ENCODE measurements around the gene LHX3. TPM values are rescaled to one million over a fixed set of nuclear protein-coding genes. Genes with fewer than 3 reads are reported as not detected.

The LHX3 gene
- polyA plus RNA-seq, 1 donor from 2014 or later = not detected

DNA sequence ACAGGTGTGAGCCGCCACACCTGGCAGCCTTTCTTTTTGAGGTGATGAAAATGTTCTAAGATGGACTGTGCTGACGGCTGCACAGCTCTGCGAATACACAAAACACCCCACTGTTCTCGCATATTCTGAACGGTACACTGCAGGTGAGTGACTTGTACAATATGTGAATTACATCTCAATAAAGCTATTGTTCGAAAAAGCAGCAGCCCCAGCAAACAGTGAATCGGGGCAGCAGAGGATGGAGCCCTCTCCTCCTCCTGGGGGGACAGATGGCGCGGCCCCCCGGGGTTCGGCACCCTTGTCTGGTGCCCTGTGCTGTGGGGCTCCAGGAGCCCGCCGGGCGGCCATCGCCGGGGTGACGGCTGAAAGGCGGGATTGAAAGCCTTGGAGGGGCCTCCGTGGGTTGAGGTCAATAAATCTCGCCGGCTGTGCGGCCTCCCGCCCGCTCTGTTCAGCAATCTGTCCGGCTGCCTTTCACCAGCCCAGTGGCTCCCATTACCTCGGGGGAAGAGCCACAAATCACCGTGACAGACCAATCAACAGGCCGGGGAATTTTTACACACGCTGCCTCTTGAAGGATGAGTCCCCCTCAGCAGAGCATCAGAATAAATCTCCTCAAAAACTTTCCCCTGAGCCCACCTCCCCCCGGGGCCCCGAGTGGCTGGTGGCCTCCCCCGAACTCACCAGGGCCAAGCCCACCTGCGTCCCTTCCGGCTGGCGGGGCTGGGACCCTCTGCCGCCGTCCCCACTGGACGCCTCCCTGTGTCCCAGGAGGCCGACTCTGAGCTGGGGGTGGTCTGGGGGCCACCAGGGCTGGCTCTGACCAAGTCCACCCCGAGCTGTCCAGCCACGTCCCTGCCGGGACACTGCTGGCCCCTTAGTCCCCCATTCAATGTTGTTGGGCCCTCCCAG lies 48.5 kb downstream of the LHX3 start:
- no peaks in the 10 kb centered on the region for H3K27me3 ChIP-seq (ENCODE audit: insufficient read depth, low read depth, low read length)
- H3K9ac ChIP-seq (ENCODE audit: low read length) = no peak overlapping the region
- no peak overlapping the region for H3K27ac ChIP-seq (ENCODE audit: low read length)
- H3K9me3 ChIP-seq (ENCODE audit: low read length) = no peaks in the 10 kb centered on the region
- no peaks in the 10 kb centered on the region for H3K9me2 ChIP-seq (ENCODE audit: insufficient read depth, low read length)
- no peaks in the 10 kb centered on the region for H3F3A ChIP-seq (ENCODE audit: insufficient read depth, low read length, poor library complexity, severe bottlenecking)
- no peaks in the 10 kb centered on the region for H3K36me3 ChIP-seq (ENCODE audit: insufficient read depth, low read length)
- no peak overlapping the region for H3K4me2 ChIP-seq (ENCODE audit: low read length)
- no peaks in the 10 kb centered on the region for H3K79me2 ChIP-seq (replicated peaks; ENCODE audit: insufficient read depth, low read length)
- H3K4me3 ChIP-seq (ENCODE audit: low read length) = no peak overlapping the region
- H4K20me1 ChIP-seq (ENCODE audit: insufficient read depth) = no peaks in the 10 kb centered on the region
- no peak for TF ChIP-seq EZH2 (IDR thresholded peaks at IDR 0.05; ENCODE audit: borderline replicate concordance, insufficient read depth, low read length, poor library complexity, severe bottlenecking)
- no peak for TF ChIP-seq MXI1 (conservative IDR thresholded peaks at IDR 0.05; ENCODE audit: poor library complexity, severe bottlenecking)
- no peak for TF ChIP-seq TAF1 (IDR thresholded peaks at IDR 0.05; ENCODE audit: low read depth)
- no peak for TF ChIP-seq RAD21 (conservative IDR thresholded peaks at IDR 0.05)
- TF ChIP-seq, protein P1, sequence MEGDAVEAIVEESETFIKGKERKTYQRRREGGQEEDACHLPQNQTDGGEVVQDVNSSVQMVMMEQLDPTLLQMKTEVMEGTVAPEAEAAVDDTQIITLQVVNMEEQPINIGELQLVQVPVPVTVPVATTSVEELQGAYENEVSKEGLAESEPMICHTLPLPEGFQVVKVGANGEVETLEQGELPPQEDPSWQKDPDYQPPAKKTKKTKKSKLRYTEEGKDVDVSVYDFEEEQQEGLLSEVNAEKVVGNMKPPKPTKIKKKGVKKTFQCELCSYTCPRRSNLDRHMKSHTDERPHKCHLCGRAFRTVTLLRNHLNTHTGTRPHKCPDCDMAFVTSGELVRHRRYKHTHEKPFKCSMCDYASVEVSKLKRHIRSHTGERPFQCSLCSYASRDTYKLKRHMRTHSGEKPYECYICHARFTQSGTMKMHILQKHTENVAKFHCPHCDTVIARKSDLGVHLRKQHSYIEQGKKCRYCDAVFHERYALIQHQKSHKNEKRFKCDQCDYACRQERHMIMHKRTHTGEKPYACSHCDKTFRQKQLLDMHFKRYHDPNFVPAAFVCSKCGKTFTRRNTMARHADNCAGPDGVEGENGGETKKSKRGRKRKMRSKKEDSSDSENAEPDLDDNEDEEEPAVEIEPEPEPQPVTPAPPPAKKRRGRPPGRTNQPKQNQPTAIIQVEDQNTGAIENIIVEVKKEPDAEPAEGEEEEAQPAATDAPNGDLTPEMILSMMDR (IDR thresholded peaks at IDR 0.05; ENCODE audit: poor library complexity, severe bottlenecking) = no peak
- TF ChIP-seq, protein P2, sequence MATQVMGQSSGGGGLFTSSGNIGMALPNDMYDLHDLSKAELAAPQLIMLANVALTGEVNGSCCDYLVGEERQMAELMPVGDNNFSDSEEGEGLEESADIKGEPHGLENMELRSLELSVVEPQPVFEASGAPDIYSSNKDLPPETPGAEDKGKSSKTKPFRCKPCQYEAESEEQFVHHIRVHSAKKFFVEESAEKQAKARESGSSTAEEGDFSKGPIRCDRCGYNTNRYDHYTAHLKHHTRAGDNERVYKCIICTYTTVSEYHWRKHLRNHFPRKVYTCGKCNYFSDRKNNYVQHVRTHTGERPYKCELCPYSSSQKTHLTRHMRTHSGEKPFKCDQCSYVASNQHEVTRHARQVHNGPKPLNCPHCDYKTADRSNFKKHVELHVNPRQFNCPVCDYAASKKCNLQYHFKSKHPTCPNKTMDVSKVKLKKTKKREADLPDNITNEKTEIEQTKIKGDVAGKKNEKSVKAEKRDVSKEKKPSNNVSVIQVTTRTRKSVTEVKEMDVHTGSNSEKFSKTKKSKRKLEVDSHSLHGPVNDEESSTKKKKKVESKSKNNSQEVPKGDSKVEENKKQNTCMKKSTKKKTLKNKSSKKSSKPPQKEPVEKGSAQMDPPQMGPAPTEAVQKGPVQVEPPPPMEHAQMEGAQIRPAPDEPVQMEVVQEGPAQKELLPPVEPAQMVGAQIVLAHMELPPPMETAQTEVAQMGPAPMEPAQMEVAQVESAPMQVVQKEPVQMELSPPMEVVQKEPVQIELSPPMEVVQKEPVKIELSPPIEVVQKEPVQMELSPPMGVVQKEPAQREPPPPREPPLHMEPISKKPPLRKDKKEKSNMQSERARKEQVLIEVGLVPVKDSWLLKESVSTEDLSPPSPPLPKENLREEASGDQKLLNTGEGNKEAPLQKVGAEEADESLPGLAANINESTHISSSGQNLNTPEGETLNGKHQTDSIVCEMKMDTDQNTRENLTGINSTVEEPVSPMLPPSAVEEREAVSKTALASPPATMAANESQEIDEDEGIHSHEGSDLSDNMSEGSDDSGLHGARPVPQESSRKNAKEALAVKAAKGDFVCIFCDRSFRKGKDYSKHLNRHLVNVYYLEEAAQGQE (IDR thresholded peaks at IDR 0.05; ENCODE audit: borderline replicate concordance) = no peak
- TF ChIP-seq EP300 (conservative IDR thresholded peaks at IDR 0.05; ENCODE audit: poor library complexity, severe bottlenecking) = no peak
- no peak for TF ChIP-seq SMC3 (conservative IDR thresholded peaks at IDR 0.05; ENCODE audit: poor library complexity)
- TF ChIP-seq POLR2AphosphoS5 (IDR thresholded peaks at IDR 0.05) = no peak
- H2AFZ ChIP-seq (ENCODE audit: low read depth, low read length) = no peak overlapping the region

DNA sequence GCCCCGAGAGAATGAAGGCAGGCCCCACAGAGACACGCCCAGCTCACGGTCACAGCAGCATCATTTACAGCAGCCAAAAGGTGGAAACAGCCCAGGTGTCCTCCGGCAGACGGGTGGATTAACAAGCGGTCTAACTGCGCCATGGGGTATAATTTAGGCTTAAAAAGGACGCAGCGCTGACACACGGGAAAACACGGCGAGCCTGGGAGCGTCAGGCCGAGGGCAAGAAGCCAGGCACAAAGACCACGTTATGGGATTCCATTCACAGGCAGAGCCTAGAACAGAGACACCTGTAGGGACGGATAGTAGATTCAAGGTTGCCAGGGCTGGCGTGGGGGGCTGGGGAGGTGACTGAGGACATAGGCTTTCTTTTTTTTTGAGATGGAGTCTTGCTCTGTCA lies 49.4 kb downstream of the LHX3 start:
- no peak overlapping the region for H3K4me2 ChIP-seq (ENCODE audit: low read length)
- no peaks in the 10 kb centered on the region for H3K9me3 ChIP-seq (ENCODE audit: low read length)
- no peaks in the 10 kb centered on the region for H3K36me3 ChIP-seq (ENCODE audit: insufficient read depth, low read length)
- no peak overlapping the region for H3K9ac ChIP-seq (ENCODE audit: low read length)
- no peaks in the 10 kb centered on the region for H4K20me1 ChIP-seq (ENCODE audit: insufficient read depth)
- H3F3A ChIP-seq (ENCODE audit: insufficient read depth, low read length, poor library complexity, severe bottlenecking) = no peaks in the 10 kb centered on the region
- no peak overlapping the region for H2AFZ ChIP-seq (ENCODE audit: low read depth, low read length)
- H3K9me2 ChIP-seq (ENCODE audit: insufficient read depth, low read length) = no peaks in the 10 kb centered on the region
- no peaks in the 10 kb centered on the region for H3K79me2 ChIP-seq (replicated peaks; ENCODE audit: insufficient read depth, low read length)
- TF ChIP-seq, protein P1 (IDR thresholded peaks at IDR 0.05; ENCODE audit: poor library complexity, severe bottlenecking) = no peak
- TF ChIP-seq MXI1 (conservative IDR thresholded peaks at IDR 0.05; ENCODE audit: poor library complexity, severe bottlenecking) (no peak), RAD21 (conservative IDR thresholded peaks at IDR 0.05) (no peak), SMC3 (conservative IDR thresholded peaks at IDR 0.05; ENCODE audit: poor library complexity) (no peak), EZH2 (IDR thresholded peaks at IDR 0.05; ENCODE audit: borderline replicate concordance, insufficient read depth, low read length, poor library complexity, severe bottlenecking) (no peak), POLR2AphosphoS5 (IDR thresholded peaks at IDR 0.05) (no peak), TAF1 (IDR thresholded peaks at IDR 0.05; ENCODE audit: low read depth) (no peak), EP300 (conservative IDR thresholded peaks at IDR 0.05; ENCODE audit: poor library complexity, severe bottlenecking) (no peak)
- TF ChIP-seq, protein P2 (IDR thresholded peaks at IDR 0.05; ENCODE audit: borderline replicate concordance) = no peak
- H3K4me3 ChIP-seq (ENCODE audit: low read length) = no peak overlapping the region
- no peaks in the 10 kb centered on the region for H3K27me3 ChIP-seq (ENCODE audit: insufficient read depth, low read depth, low read length)
- no peak overlapping the region for H3K27ac ChIP-seq (ENCODE audit: low read length)
